ENCODE results near the gene SUPT20H. TPM values are rescaled to one million over a fixed set of nuclear protein-coding genes. Genes with fewer than 3 reads are reported as not detected.

SUPT20H gene
- total and polyA plus RNA-seq, 10 of the 15 experiments (the other 5 are each of a cell fraction or from before 2014, with no cell fraction given) = 12.3 to 69.8 (median 47.5) TPM

DNA sequence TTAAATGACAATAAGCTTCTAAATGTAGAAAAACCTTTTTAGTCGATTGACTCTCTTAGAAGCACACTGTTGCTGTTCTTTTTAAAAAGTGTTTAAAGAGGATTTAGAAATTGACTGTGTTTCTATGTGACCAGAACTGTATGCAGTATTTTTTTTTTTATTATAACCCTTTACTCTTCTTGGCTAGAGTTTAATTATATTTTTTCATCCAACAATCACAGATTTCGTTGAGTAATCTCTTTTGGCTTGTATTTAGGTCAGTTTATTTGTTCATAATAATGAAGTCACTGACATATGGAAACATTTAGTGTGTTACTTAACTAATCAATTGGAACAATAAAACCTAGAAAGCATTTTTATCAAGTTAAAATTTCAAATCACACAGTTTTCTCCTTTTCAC lies 26.1 kb upstream of the SUPT20H start:
- DNase-seq (ENCODE audit: low read depth, low spot score) = no peak
- H3K27me3 ChIP-seq (replicated peaks in 1 of 2; ENCODE audit: control insufficient read depth in 2 of 2, insufficient read depth in 2 of 2, low read length in 1 of 2) = no peaks in the 10 kb centered on the region
- no peak for ATAC-seq
- no peak overlapping the region for H3K4me2 ChIP-seq (ENCODE audit: control insufficient read depth, insufficient read depth)
- POLR2A ChIA-PET = no interaction called here
- no peak overlapping the region for H3K9ac ChIP-seq (ENCODE audit: control insufficient read depth, insufficient read depth, low read length)
- no peak for TF ChIP-seq ZBED1 (IDR thresholded peaks at IDR 0.05; ENCODE audit: borderline replicate concordance)
- no peak for TF ChIP-seq ESRRA (IDR thresholded peaks at IDR 0.05; ENCODE audit: low read length)
- no peak for TF ChIP-seq POLR2AphosphoS5 (IDR thresholded peaks at IDR 0.05; ENCODE audit: low read length)
- TF ChIP-seq, protein P1, sequence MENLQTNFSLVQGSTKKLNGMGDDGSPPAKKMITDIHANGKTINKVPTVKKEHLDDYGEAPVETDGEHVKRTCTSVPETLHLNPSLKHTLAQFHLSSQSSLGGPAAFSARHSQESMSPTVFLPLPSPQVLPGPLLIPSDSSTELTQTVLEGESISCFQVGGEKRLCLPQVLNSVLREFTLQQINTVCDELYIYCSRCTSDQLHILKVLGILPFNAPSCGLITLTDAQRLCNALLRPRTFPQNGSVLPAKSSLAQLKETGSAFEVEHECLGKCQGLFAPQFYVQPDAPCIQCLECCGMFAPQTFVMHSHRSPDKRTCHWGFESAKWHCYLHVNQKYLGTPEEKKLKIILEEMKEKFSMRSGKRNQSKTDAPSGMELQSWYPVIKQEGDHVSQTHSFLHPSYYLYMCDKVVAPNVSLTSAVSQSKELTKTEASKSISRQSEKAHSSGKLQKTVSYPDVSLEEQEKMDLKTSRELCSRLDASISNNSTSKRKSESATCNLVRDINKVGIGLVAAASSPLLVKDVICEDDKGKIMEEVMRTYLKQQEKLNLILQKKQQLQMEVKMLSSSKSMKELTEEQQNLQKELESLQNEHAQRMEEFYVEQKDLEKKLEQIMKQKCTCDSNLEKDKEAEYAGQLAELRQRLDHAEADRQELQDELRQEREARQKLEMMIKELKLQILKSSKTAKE (IDR thresholded peaks at IDR 0.05; ENCODE audit: low read depth, poor library complexity, severe bottlenecking) = no peak
- TF ChIP-seq, protein P2, sequence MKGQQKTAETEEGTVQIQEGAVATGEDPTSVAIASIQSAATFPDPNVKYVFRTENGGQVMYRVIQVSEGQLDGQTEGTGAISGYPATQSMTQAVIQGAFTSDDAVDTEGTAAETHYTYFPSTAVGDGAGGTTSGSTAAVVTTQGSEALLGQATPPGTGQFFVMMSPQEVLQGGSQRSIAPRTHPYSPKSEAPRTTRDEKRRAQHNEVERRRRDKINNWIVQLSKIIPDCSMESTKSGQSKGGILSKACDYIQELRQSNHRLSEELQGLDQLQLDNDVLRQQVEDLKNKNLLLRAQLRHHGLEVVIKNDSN (IDR thresholded peaks at IDR 0.05; ENCODE audit: borderline replicate concordance, extremely low read length, insufficient read depth, low read depth, low read length) = no peak
- no peak for TF ChIP-seq MYB (IDR thresholded peaks at IDR 0.05; ENCODE audit: borderline replicate concordance, low read depth, low read length)
- TF ChIP-seq, protein P3, sequence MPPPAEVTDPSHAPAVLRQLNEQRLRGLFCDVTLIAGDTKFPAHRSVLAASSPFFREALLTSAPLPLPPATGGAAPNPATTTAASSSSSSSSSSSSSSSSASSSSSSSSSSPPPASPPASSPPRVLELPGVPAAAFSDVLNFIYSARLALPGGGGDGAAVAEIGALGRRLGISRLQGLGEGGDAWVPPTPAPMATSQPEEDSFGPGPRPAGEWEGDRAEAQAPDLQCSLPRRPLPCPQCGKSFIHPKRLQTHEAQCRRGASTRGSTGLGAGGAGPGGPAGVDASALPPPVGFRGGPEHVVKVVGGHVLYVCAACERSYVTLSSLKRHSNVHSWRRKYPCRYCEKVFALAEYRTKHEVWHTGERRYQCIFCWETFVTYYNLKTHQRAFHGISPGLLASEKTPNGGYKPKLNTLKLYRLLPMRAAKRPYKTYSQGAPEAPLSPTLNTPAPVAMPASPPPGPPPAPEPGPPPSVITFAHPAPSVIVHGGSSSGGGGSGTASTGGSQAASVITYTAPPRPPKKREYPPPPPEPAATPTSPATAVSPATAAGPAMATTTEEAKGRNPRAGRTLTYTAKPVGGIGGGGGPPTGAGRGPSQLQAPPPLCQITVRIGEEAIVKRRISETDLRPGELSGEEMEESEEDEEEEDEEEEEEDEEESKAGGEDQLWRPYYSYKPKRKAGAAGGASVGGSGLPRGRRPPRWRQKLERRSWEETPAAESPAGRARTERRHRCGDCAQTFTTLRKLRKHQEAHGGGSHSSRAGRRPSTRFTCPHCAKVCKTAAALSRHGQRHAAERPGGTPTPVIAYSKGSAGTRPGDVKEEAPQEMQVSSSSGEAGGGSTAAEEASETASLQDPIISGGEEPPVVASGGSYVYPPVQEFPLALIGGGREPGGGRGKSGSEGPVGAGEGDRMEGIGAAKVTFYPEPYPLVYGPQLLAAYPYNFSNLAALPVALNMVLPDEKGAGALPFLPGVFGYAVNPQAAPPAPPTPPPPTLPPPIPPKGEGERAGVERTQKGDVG (CRISPR knock-in tag; IDR thresholded peaks at IDR 0.05) = no peak
- H3K4me3 ChIP-seq = no peak overlapping the region
- no peaks in the 10 kb centered on the region for H3K36me3 ChIP-seq (ENCODE audit: control insufficient read depth in 2 of 2, insufficient read depth in 2 of 2, low read length in 1 of 2)
- no peak overlapping the region for H2AFZ ChIP-seq (ENCODE audit: control insufficient read depth, low read depth, low read length)
- 0% methylated on average over 2 of the region's 2 CpGs for WGBS (ENCODE audit: insufficient coverage, insufficient replicate concordance, low lambda C conversion rate, missing lambda C conversion rate)
- CTCF ChIA-PET = interaction anchor here (0.7 kb wide), 1 partner anchor 10 kb away, joined by 3 read pairs; no protein-coding TSS in a partner anchor
- H3K79me2 ChIP-seq (ENCODE audit: control insufficient read depth, insufficient read depth, low read length) = no peaks in the 10 kb centered on the region
- SMC1A ChIA-PET (ENCODE audit: uncharacterized antibody, unreplicated experiment) = no interaction called here
- no peak for FAIRE-seq
- in situ Hi-C loops (cut with MboI) (loop anchor here (10.0 kb wide), 1 partner anchor 519 kb away; no protein-coding TSS in a partner anchor), intact Hi-C loops (cut with micrococcal nuclease; ENCODE audit: unreplicated experiment) (no loop called here)
- RAD21 ChIA-PET (ENCODE audit: unreplicated experiment) = no interaction called here
- no TSS peak for BruUV-seq (replicated peaks)
- H3K27ac ChIP-seq (ENCODE audit: control insufficient read depth, insufficient read depth) = no peak overlapping the region
- H4K20me1 ChIP-seq (ENCODE audit: control insufficient read depth, insufficient read depth) = no peaks in the 10 kb centered on the region
- H3K4me1 ChIP-seq (ENCODE audit: control insufficient read depth, insufficient read depth, low read length) = no peaks in the 10 kb centered on the region
- H3K9me3 ChIP-seq (replicated peaks; ENCODE audit: control insufficient read depth, insufficient read depth, low read length) = no peaks in the 10 kb centered on the region

All from GM12878 (cell line).